HFF-Myc (cell line): ENCODE results near the gene DIMT1.
A peak's percentile ranks its signal among the peaks of the same experiment; 100 is the strongest.

Source experiments
- DNase-seq: peaks from one replicate; pipeline ENCODE4 v3.0.0-alpha.2; 2011; ENCODE audit warnings: low read depth; ENCODE audit errors: extremely low read depth
- H3K4me3 ChIP-seq: replicated peaks from 2 replicates; pipeline ENCODE4 v1.5.1; 2011; ENCODE audit warnings: low read depth, mild to moderate bottlenecking, control low read depth, low read length
- CTCF ChIP-seq: IDR thresholded peaks from 2 replicates; pipeline ENCODE4 v1.5.1; 2012; ENCODE audit warnings: mild to moderate bottlenecking, low read depth, low read length, control low read depth; ENCODE audit errors: missing control alignments

DIMT1 gene

GRCh38 chr5:62347928-62348327 lies 55.8 kb downstream of the DIMT1 start:
- H3K4me3 ChIP-seq = no peak overlapping the region
- no peak for DNase-seq
- TF ChIP-seq CTCF = no peak

GRCh38 chr5:62346748-62347147 lies 57.0 kb downstream of the DIMT1 start:
- no peak for DNase-seq
- no peak for TF ChIP-seq CTCF
- H3K4me3 ChIP-seq = no peak overlapping the region

GRCh38 chr5:62343428-62343827 lies 60.3 kb downstream of the DIMT1 start:
- DNase-seq = no peak
- no peak for TF ChIP-seq CTCF
- H3K4me3 ChIP-seq = no peak overlapping the region

- DNase-seq = no peak
- TF ChIP-seq CTCF = no peak
- H3K4me3 ChIP-seq = no peak overlapping the region
Measured at GRCh38 chr5:62342476-62342837, 61.2 kb downstream of the DIMT1 start.

- DNase-seq = no peak
- TF ChIP-seq CTCF = no peak
- no peak overlapping the region for H3K4me3 ChIP-seq
Measured at GRCh38 chr5:62341783-62342475, 61.8 kb downstream of the DIMT1 start.

GRCh38 chr5:62340979-62341378 lies 62.7 kb downstream of the DIMT1 start:
- no peak for TF ChIP-seq CTCF
- DNase-seq = no peak
- no peak overlapping the region for H3K4me3 ChIP-seq

GRCh38 chr5:62340392-62340791 lies 63.3 kb downstream of the DIMT1 start:
- no peak overlapping the region for H3K4me3 ChIP-seq
- DNase-seq = peak; percentile 7
- peak; percentile 43 for TF ChIP-seq CTCF
